Ovary (tissue), 9 donors: ENCODE results near the gene PCNX1. TPM values are rescaled to one million over a fixed set of nuclear protein-coding genes. Genes with fewer than 3 reads are reported as not detected.

ENCODE experiments used
- DNase-seq, 5 donors: peaks; one replicate each; pipeline ENCODE4 v3.0.0-alpha.2; 2019 to 2020
- H3K27ac ChIP-seq, 2 donors: fragments of 200-600 bp; one replicate each; pipeline versions ENCODE4 v1.5.1 to v1.8.0; 2019 to 2022
- H3K27me3 ChIP-seq: fragments of 200-600 bp; one replicate; pipeline ENCODE4 v1.8.0; 2022
- H3K36me3 ChIP-seq: fragments of 200-600 bp; sonication (generic); one replicate; pipeline ENCODE4 v1.5.1; 2019
- H3K4me1 ChIP-seq: one replicate; pipeline ENCODE4 v1.8.1; 2013; ENCODE audit warnings: mild to moderate bottlenecking, moderate library complexity; ENCODE audit not compliant: insufficient read depth
- H3K4me3 ChIP-seq: fragments of 200-600 bp; sonication (generic); one replicate; pipeline ENCODE4 v1.5.1; 2017
- H3K9me3 ChIP-seq, 2 donors: fragments of 200-600 bp in 1 of 2; sonication (generic) in 1 of 2; one replicate each; pipeline versions ENCODE4 v1.5.1 to v1.8.1; 2013 to 2019; ENCODE audit warnings: mild to moderate bottlenecking in 1 of 2, moderate library complexity in 1 of 2
- EP300 ChIP-seq: sonication (generic); formaldehyde crosslinking; IDR thresholded peaks from one replicate; pipeline ENCODE4 v1.6.1; 2017; ENCODE audit warnings: antibody characterized with exemption
- POLR2A ChIP-seq: fragments of 450-650 bp; IDR thresholded peaks from one replicate; pipeline ENCODE4 v1.6.1; 2017; ENCODE audit warnings: antibody characterized with exemption, mild to moderate bottlenecking, moderate library complexity
- WGBS, 3 donors: extraction: QIAGEN DNeasy Blood & Tissue Kit in 1 of 3; methylation state at CpG; one replicate each; pipeline versions ENCODE4 v1.1.5 to v1.1.7; 2013 to 2017; 5-methylcytosine and 5-hydroxymethylcytosine counted together
- intact Hi-C, 4 donors: fragments of 100-400 bp; cut with DNase I; formaldehyde crosslinking; loops; one replicate each; pipeline versions ENCODE4 v1.11.0 to v1.15.1; 2022 to 2023
- polyA plus RNA-seq, 2 donors: library from polyadenylated mRNA; stranded (reverse); fragments of 200-250 nt in 1 of 2; fragments of 350-450 nt in 1 of 2; fragmentation: Illumina TruSeq in 1 of 2; extraction: RNeasy Lipid Tissue Mini Kit (QIAGEN cat#74804) in 1 of 2; gene quantifications; one replicate each; pipeline ENCODE4 v1.2.3, GENCODE V29; 2013 to 2014
- total RNA-seq, 7 donors: library from RNA; depleted of rRNA in 2 of 7; stranded (reverse); fragments of >200 nt in 2 of 7; fragmentation: NEBNext Ultra II Directional in 3 of 7; extraction: Animal tissue kit (Norgen Biotek cat#: 25700) in 3 of 7; gene quantifications; one replicate each; pipeline versions ENCODE4 v1.1.0 to v1.2.4, GENCODE V29; 2016 to 2023
- TF ChIP-seq, protein P1 (sequence below), 3 donors: fragments of 450-650 bp in 2 of 3; fragments of 200-600 bp in 1 of 3; IDR thresholded peaks; one replicate each; pipeline versions ENCODE4 v1.5.1 to v1.8.0; 2016 to 2022; ENCODE audit warnings: antibody characterized with exemption in 3 of 3, mild to moderate bottlenecking in 1 of 3
- donor health status: DM: no; HTN: no; CAD: no; lungs with moderate emphysema.
- donor health status: DM: no; HTN: no; CAD: no.
- donor health status: Bipolar disorder and iron deficiency.
- donor health status: DM: yes; HTN: yes; CAD: no.
- donor health status: DM: no; HTN: no; CAD: no.
- donor health status: DM: yes; HTN: yes; CAD: no.

The PCNX1 gene
- total and polyA plus RNA-seq, 9 donors = 13.3 to 101 (median 69.5) TPM

DNA sequence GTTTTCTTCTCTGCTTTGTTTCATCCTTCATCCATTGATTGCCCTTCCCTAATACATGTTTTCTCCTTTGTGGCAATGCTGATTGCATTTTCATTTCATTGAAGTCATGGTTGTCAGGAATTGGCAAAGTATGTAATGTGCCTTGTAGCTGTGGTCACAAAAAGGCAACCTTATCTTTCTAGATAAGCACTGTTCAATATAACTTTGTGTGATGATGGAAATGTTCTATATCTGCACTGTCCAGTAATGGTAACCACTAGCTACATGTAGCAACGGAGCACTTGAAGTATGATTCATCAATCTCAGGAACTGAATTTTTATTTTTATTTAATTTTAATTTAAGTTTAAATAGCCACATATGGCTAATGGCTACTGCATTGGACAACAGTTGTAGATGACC lies 79.8 kb downstream of the PCNX1 start:
- DNase-seq = no peak
- Histone ChIP-seq H3K36me3 (no peaks in the 10 kb centered on the region), H3K4me1 (no peaks in the 10 kb centered on the region), H3K4me3 (no peak overlapping the region), H3K27me3 (no peaks in the 10 kb centered on the region), H3K9me3 (no peaks in the 10 kb centered on the region), H3K27ac (no peak overlapping the region)
- TF ChIP-seq EP300 (no peak), POLR2A (no peak)
- TF ChIP-seq, protein P1, sequence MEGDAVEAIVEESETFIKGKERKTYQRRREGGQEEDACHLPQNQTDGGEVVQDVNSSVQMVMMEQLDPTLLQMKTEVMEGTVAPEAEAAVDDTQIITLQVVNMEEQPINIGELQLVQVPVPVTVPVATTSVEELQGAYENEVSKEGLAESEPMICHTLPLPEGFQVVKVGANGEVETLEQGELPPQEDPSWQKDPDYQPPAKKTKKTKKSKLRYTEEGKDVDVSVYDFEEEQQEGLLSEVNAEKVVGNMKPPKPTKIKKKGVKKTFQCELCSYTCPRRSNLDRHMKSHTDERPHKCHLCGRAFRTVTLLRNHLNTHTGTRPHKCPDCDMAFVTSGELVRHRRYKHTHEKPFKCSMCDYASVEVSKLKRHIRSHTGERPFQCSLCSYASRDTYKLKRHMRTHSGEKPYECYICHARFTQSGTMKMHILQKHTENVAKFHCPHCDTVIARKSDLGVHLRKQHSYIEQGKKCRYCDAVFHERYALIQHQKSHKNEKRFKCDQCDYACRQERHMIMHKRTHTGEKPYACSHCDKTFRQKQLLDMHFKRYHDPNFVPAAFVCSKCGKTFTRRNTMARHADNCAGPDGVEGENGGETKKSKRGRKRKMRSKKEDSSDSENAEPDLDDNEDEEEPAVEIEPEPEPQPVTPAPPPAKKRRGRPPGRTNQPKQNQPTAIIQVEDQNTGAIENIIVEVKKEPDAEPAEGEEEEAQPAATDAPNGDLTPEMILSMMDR (IDR thresholded peaks at IDR 0.05) = no peak
- 80 to 87% (median 86%) methylated on average over 1 of the region's 1 CpG for WGBS, 3 donors
- intact Hi-C loops = no loop called here

DNA sequence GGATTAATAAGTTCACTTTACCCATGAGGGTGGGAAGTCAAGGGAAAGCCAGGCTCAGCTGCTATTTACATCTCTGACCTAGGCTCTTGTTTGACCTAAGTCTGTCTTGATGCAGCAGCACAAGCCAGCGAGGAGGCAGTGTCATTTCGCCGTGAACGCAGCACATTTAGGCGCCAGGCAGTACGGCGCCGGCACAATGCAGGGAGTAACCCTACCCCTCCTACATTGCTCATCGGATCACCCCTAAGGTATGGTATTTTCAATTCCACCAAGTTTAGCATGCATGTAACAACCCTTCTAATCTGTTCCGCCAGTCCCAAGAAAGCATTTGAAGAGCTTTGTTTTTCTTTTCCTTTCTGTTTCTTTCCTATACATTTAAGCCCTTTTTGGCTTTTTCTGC lies 81.2 kb downstream of the PCNX1 start:
- 93 to 95% (median 94%) methylated on average over 10 of the region's 10 CpGs for WGBS, 3 donors
- no peaks in the 10 kb centered on the region for H3K4me1 ChIP-seq
- TF ChIP-seq POLR2A (no peak), EP300 (no peak)
- TF ChIP-seq, protein P1 (IDR thresholded peaks at IDR 0.05) = no peak
- intact Hi-C loops = no loop called here
- H3K4me3 ChIP-seq = no peak overlapping the region
- no peaks in the 10 kb centered on the region for H3K36me3 ChIP-seq
- no peaks in the 10 kb centered on the region for H3K9me3 ChIP-seq
- no peak for DNase-seq
- no peak overlapping the region for H3K27ac ChIP-seq
- H3K27me3 ChIP-seq = no peaks in the 10 kb centered on the region

DNA sequence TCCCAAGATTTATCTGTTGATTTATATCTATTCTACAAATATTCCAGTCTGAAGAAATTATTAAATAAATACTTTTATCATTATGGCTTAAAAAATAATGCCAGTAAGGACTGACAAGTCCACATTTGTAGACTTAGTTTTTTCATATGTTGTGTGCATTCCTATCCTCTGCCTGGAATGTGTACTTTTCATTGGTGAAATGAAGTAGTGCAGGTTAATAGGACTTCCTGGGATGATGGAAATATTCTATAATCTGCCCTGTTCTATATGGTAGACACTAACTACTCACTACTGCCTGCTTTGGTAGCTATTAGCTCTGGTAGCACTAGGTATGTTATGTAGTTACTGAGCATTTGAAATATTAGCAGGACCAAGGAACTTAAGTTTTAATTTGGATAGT lies 86.7 kb downstream of the PCNX1 start:
- Histone ChIP-seq H3K36me3 (no peaks in the 10 kb centered on the region), H3K27ac (no peak overlapping the region), H3K27me3 (no peaks in the 10 kb centered on the region), H3K9me3 (no peaks in the 10 kb centered on the region), H3K4me1 (no peaks in the 10 kb centered on the region), H3K4me3 (no peak overlapping the region)
- TF ChIP-seq, protein P1 (IDR thresholded peaks at IDR 0.05) = no peak
- TF ChIP-seq EP300 (no peak), POLR2A (no peak)
- intact Hi-C loops = no loop called here
- no peak for DNase-seq

DNA sequence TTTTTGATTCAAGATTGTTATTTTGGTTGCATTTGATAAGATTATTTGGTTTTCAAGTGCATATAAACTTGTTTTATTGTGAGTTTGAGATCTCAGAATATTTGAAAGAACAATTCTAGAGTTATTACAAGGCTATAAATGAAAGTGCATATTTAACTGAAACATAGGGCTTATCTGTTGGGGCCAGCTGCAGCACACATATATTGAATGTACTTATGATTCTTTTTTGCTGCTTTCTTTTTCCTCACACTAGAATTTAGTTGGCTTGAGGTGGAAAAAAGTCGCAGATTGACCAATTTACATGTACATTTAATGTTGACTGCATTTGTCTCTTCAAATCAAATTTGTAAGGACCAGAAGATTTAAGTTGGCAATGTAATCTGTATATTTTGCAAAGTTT lies 88.0 kb downstream of the PCNX1 start:
- TF ChIP-seq, protein P1 (IDR thresholded peaks at IDR 0.05) = no peak
- TF ChIP-seq POLR2A (no peak), EP300 (no peak)
- Histone ChIP-seq H3K4me1 (no peaks in the 10 kb centered on the region), H3K27me3 (no peaks in the 10 kb centered on the region), H3K4me3 (no peak overlapping the region), H3K36me3 (no peaks in the 10 kb centered on the region), H3K27ac (no peak overlapping the region), H3K9me3 (no peaks in the 10 kb centered on the region)
- intact Hi-C loops = no loop called here
- 95 to 98% (median 97%) methylated on average over 1 of the region's 1 CpG for WGBS, 3 donors
- DNase-seq = no peak

DNA sequence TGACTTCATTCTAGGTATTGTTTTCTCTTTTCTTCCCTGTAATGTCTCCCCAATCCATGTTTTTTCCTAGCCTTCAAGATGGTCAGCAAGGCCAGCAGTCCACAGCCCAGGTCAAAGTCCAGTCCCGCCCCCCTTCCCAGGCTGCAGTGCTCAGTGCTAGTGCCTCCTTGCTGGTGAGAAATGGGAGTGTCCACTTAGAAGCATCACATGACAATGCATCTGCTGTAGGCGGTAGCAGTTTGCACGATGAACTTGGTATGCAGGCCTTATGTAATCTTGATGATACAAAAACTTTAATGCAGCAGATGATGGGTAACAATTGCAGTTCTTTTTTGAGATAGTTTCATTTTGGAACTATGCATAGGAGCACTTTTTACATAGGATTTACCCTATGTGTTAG lies 88.4 kb downstream of the PCNX1 start:
- H3K27ac ChIP-seq = no peak overlapping the region
- no peaks in the 10 kb centered on the region for H3K4me1 ChIP-seq
- DNase-seq = no peak
- intact Hi-C loops = no loop called here
- 83 to 89% (median 88%) methylated on average over 3 of the region's 3 CpGs for WGBS, 3 donors
- no peak overlapping the region for H3K4me3 ChIP-seq
- no peaks in the 10 kb centered on the region for H3K27me3 ChIP-seq
- TF ChIP-seq EP300 (no peak), POLR2A (no peak)
- TF ChIP-seq, protein P1 (IDR thresholded peaks at IDR 0.05) = no peak
- H3K36me3 ChIP-seq = no peaks in the 10 kb centered on the region
- H3K9me3 ChIP-seq = no peaks in the 10 kb centered on the region
